ENCODE measurements around the gene LGR4.

The LGR4 gene

GRCh38 chr11:27401833-27402316 lies 70.7 kb downstream of the LGR4 start:
- no peak for DNase-seq

GRCh38 chr11:27401280-27401832 lies 71.2 kb downstream of the LGR4 start:
- DNase-seq = no peak

GRCh38 chr11:27398400-27398770 lies 74.2 kb downstream of the LGR4 start:
- DNase-seq = no peak

- no peak for DNase-seq
These were observed 74.8 kb downstream of the LGR4 start for GRCh38 chr11:27397624-27398399.

GRCh38 chr11:27396259-27396839 lies 76.2 kb downstream of the LGR4 start:
- no peak for DNase-seq

- DNase-seq = peak; percentile 90
These were observed 76.9 kb downstream of the LGR4 start for GRCh38 chr11:27395556-27396258.

- DNase-seq = no peak
These were observed 77.8 kb downstream of the LGR4 start for GRCh38 chr11:27394781-27395228.

- no peak for DNase-seq
These were observed 80.1 kb downstream of the LGR4 start for GRCh38 chr11:27392278-27393114.

GRCh38 chr11:27391331-27392015 lies 81.1 kb downstream of the LGR4 start:
- DNase-seq = no peak

GRCh38 chr11:27390318-27391295 lies 82.0 kb downstream of the LGR4 start:
- DNase-seq = no peak

- no peak for DNase-seq
These were observed 83.7 kb downstream of the LGR4 start for GRCh38 chr11:27388869-27389268.

GRCh38 chr11:27388001-27388400 lies 84.6 kb downstream of the LGR4 start:
- no peak for DNase-seq

GRCh38 chr11:27387362-27387761 lies 85.2 kb downstream of the LGR4 start:
- DNase-seq = no peak

GRCh38 chr11:27386181-27386845 lies 86.3 kb downstream of the LGR4 start:
- DNase-seq = no peak

GRCh38 chr11:27385245-27385644 lies 87.3 kb downstream of the LGR4 start:
- DNase-seq = no peak

GRCh38 chr11:27384227-27384626 lies 88.4 kb downstream of the LGR4 start:
- no peak for DNase-seq

GRCh38 chr11:27383645-27384044 lies 88.9 kb downstream of the LGR4 start:
- no peak for DNase-seq

GRCh38 chr11:27381238-27381666 lies 91.3 kb downstream of the LGR4 start:
- DNase-seq = no peak

GRCh38 chr11:27380771-27381170 lies 91.8 kb downstream of the LGR4 start:
- DNase-seq = no peak

- DNase-seq = no peak
These were observed 93.1 kb downstream of the LGR4 start for GRCh38 chr11:27379449-27379848.
